ENCODE measurements around the gene PPP1R3C.

PPP1R3C gene

DNA sequence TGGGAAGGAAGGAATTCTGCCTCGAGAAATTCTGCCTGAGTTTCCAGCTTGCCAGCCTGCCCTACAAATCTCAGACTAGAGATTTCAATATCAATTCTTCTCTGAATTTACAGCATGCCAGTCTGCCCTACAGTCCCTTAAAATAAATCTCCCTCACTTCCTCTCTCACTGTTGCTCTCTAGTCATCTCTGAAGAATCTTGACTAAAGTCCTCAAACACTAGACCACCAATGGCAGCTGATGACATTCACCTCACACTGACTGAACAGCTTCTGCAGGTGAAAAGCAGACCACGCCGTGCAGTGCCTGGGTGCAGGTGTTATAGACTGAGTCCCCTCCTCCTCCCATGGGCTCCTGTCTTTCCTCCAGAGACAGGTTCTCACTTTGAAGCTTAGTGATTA is 30.4 kb downstream of the PPP1R3C start:
- Histone ChIP-seq H3K4me2 (ENCODE audit: low read length) (no peak overlapping the region), H3K36me3 (ENCODE audit: control insufficient read depth, insufficient read depth, low read length) (no peaks in the 10 kb centered on the region), H3K9ac (no peak overlapping the region), H3K9me3 (ENCODE audit: control insufficient read depth, low read length) (no peaks in the 10 kb centered on the region), H3K27me3 (ENCODE audit: control insufficient read depth, insufficient read depth, low read length) (no peaks in the 10 kb centered on the region), H3K79me2 (no peaks in the 10 kb centered on the region), H3K4me1 (peaks cover 4% of the 10 kb centered on the region), H3K27ac (no peak overlapping the region), H3K4me3 (ENCODE audit: low read depth, low read length) (no peak overlapping the region), H2AFZ (no peak overlapping the region)
- TF ChIP-seq CTCF (IDR thresholded peaks at IDR 0.05): no peak

GRCh38 chr10:91601212-91601611 is 31.7 kb downstream of the PPP1R3C start:
- no peak for TF ChIP-seq CTCF (IDR thresholded peaks at IDR 0.05)
- H3K36me3 ChIP-seq (ENCODE audit: control insufficient read depth, insufficient read depth, low read length): no peaks in the 10 kb centered on the region
- peaks cover 3% of the 10 kb centered on the region for H3K4me1 ChIP-seq
- no peaks in the 10 kb centered on the region for H3K9me3 ChIP-seq (ENCODE audit: control insufficient read depth, low read length)
- no peak overlapping the region for H3K4me2 ChIP-seq (ENCODE audit: low read length)
- H3K79me2 ChIP-seq: no peaks in the 10 kb centered on the region
- H3K27me3 ChIP-seq (ENCODE audit: control insufficient read depth, insufficient read depth, low read length): no peaks in the 10 kb centered on the region
- no peak overlapping the region for H3K9ac ChIP-seq
- H3K27ac ChIP-seq: no peak overlapping the region
- H2AFZ ChIP-seq: no peak overlapping the region
- no peak overlapping the region for H3K4me3 ChIP-seq (ENCODE audit: low read depth, low read length)

GRCh38 chr10:91598211-91598977 is 34.5 kb downstream of the PPP1R3C start:
- Histone ChIP-seq H3K9me3 (ENCODE audit: control insufficient read depth, low read length) (no peaks in the 10 kb centered on the region), H3K4me2 (ENCODE audit: low read length) (no peak overlapping the region), H3K9ac (no peak overlapping the region), H3K27ac (no peak overlapping the region), H3K27me3 (ENCODE audit: control insufficient read depth, insufficient read depth, low read length) (no peaks in the 10 kb centered on the region), H3K4me1 (no peaks in the 10 kb centered on the region), H3K4me3 (ENCODE audit: low read depth, low read length) (no peak overlapping the region), H3K79me2 (no peaks in the 10 kb centered on the region), H3K36me3 (ENCODE audit: control insufficient read depth, insufficient read depth, low read length) (no peaks in the 10 kb centered on the region), H2AFZ (no peak overlapping the region)
- no peak for TF ChIP-seq CTCF (IDR thresholded peaks at IDR 0.05)

DNA sequence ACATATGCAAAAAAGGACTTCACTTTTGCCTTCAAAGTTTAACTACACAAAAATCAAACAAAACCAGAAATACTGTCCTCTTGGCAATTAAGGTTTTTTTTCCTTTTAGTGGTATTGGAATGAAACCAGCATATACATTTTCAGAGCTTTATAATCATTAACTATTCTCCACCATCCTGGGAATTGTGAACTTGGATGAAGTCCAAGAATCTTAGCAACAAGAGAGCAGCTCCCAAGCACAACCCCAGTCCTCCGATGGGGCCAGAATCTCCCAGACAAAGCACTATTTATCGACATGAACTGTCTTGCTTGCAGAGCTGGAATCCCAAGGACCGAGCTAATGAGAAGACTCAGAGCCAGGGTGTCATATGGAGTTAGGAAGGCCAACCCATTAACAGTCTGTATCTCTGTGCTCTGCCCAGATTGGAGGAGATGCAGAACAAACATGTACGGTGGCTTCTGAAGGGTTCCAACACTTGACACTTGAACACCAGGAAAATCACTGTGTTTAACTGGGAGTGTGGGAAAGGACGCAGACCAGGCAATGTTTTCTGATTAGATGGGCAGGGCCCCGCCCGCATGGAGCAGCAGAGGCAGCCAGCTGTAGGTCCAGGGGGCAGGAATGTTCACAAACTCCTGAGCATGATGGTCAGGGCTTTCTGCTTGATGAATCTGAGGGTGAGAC is 35.5 kb downstream of the PPP1R3C start:
- no peak overlapping the region for H3K9ac ChIP-seq

More for the DNA sequence above, 35.5 kb downstream of the PPP1R3C start:
- Histone ChIP-seq H3K36me3 (ENCODE audit: control insufficient read depth, insufficient read depth, low read length) (no peaks in the 10 kb centered on the region), H3K4me1 (no peaks in the 10 kb centered on the region), H2AFZ (no peak overlapping the region), H3K9me3 (ENCODE audit: control insufficient read depth, low read length) (no peaks in the 10 kb centered on the region), H3K79me2 (no peaks in the 10 kb centered on the region), H3K4me2 (ENCODE audit: low read length) (no peak overlapping the region), H3K4me3 (ENCODE audit: low read depth, low read length) (no peak overlapping the region), H3K27ac (no peak overlapping the region), H3K27me3 (ENCODE audit: control insufficient read depth, insufficient read depth, low read length) (no peaks in the 10 kb centered on the region)
- TF ChIP-seq CTCF (IDR thresholded peaks at IDR 0.05): no peak
